Adrenal gland (tissue), 12 donors: ENCODE measurements around the gene GPATCH3. TPM values are rescaled to one million over a fixed set of nuclear protein-coding genes. Genes with fewer than 3 reads are reported as not detected.
A peak's percentile ranks its signal among the peaks of the same experiment; 100 is the strongest.

Experiments used
- DNase-seq, 7 donors: peaks; one replicate each; pipeline ENCODE4 v3.0.0-alpha.2; 2019 to 2020
- H3K27ac ChIP-seq, 5 donors: fragments of 200-600 bp; sonication (generic) in 4 of 5; 1 replicate in 3 of 5; 2 replicates in 2 of 5; pipeline versions ENCODE4 v1.5.1 to v1.8.0; 2016 to 2020; ENCODE audit warnings: mild to moderate bottlenecking in 1 of 5
- H3K27me3 ChIP-seq: fragments of 200-600 bp; 2 replicates; pipeline ENCODE4 v1.8.0; 2021
- H3K36me3 ChIP-seq, 2 donors: fragments of 200-600 bp; replicated peaks in 1 of 2; 1 replicate in 1 of 2; 2 replicates in 1 of 2; pipeline versions ENCODE4 v1.5.1 to v1.8.0; 2018 to 2022
- H3K4me1 ChIP-seq, 2 donors: fragments of 200-600 bp; replicated peaks in 1 of 2; 1 replicate in 1 of 2; 2 replicates in 1 of 2; pipeline versions ENCODE4 v1.5.1 to v1.8.0; 2018 to 2021
- H3K4me3 ChIP-seq, 4 donors: fragments of 200-600 bp; sonication (generic) in 3 of 4; one replicate each; pipeline ENCODE4 v1.5.1; 2016 to 2018
- H3K9me3 ChIP-seq, 3 donors: fragments of 200-600 bp; sonication (generic) in 1 of 3; replicated peaks in 1 of 3; 1 replicate in 2 of 3; 2 replicates in 1 of 3; pipeline versions ENCODE4 v1.5.1 to v1.8.0; 2016 to 2021
- POLR2A ChIP-seq, 2 donors: fragments of 450-650 bp; IDR thresholded peaks; one replicate each; pipeline ENCODE4 v1.6.1; 2017; ENCODE audit warnings: antibody characterized with exemption in 2 of 2, mild to moderate bottlenecking in 2 of 2, moderate library complexity in 1 of 2
- WGBS, 4 donors: extraction: QIAGEN DNeasy Blood & Tissue Kit in 2 of 4; methylation state at CpG; one replicate each; pipeline versions ENCODE4 v1.1.5 to v1.1.7; 2013 to 2017; 5-methylcytosine and 5-hydroxymethylcytosine counted together
- intact Hi-C, 2 donors: fragments of 100-400 bp; cut with DNase I; formaldehyde crosslinking; loops; one replicate each; pipeline versions ENCODE4 v1.14.1 to v1.15.0; 2022 to 2023
- polyA plus RNA-seq, 3 donors: library from polyadenylated mRNA; stranded (reverse); fragments of 200-250 nt in 2 of 3; fragments of 350-450 nt in 1 of 3; fragmentation: Illumina TruSeq in 1 of 3; extraction: RNeasy Lipid Tissue Mini Kit (QIAGEN cat#74804) in 1 of 3; gene quantifications; one replicate each; pipeline ENCODE4 v1.2.3, GENCODE V29; 2013 to 2014
- total RNA-seq, 9 donors: library from RNA; depleted of rRNA in 4 of 9; stranded (reverse); fragments of >200 nt in 4 of 9; fragments of 120-200 nt in 1 of 9; fragmentation: NEBNext Ultra II Directional in 1 of 9; extraction: Animal tissue kit (Norgen Biotek cat#: 25700) in 1 of 9; gene quantifications; one replicate each; pipeline versions ENCODE4 v1.1.0 to v1.2.4, GENCODE V29; 2013 to 2023
- TF ChIP-seq, protein P1 (sequence below), 6 experiments: fragments of 450-650 bp in 4 of 6; fragments of 200-600 bp in 2 of 6; sonication (generic) in 1 of 6; IDR thresholded peaks; 1 replicate in 5 of 6; 2 replicates in 1 of 6; pipeline versions ENCODE4 v1.5.1 to v1.8.0; 2016 to 2021; ENCODE audit warnings: antibody characterized with exemption in 6 of 6, mild to moderate bottlenecking in 2 of 6, moderate library complexity in 1 of 6
- donor health status: healthy with polysubstance abuse.
- donor health status: Bipolar disorder and iron deficiency.
- donor health status: DM: yes; HTN: yes; CAD: no.
- donor health status: DM: no; HTN: no; CAD: no.
- donor health status: DM: no; HTN: no; CAD: no.
- donor health status: DM: yes; HTN: yes; CAD: no.

The GPATCH3 gene
- total and polyA plus RNA-seq, 12 donors, result 9.2 to 36.7 (median 15.7) TPM

GRCh38 chr1:26853600-26853999 lies 46.7 kb downstream of the GPATCH3 start:
- H3K9me3 ChIP-seq, result no peaks in the 10 kb centered on the region
- TF ChIP-seq, protein P1, sequence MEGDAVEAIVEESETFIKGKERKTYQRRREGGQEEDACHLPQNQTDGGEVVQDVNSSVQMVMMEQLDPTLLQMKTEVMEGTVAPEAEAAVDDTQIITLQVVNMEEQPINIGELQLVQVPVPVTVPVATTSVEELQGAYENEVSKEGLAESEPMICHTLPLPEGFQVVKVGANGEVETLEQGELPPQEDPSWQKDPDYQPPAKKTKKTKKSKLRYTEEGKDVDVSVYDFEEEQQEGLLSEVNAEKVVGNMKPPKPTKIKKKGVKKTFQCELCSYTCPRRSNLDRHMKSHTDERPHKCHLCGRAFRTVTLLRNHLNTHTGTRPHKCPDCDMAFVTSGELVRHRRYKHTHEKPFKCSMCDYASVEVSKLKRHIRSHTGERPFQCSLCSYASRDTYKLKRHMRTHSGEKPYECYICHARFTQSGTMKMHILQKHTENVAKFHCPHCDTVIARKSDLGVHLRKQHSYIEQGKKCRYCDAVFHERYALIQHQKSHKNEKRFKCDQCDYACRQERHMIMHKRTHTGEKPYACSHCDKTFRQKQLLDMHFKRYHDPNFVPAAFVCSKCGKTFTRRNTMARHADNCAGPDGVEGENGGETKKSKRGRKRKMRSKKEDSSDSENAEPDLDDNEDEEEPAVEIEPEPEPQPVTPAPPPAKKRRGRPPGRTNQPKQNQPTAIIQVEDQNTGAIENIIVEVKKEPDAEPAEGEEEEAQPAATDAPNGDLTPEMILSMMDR (IDR thresholded peaks at IDR 0.05), result no peak
- no peak for TF ChIP-seq POLR2A (IDR thresholded peaks at IDR 0.05)
- H3K4me1 ChIP-seq, result peaks cover 0 to 10% of the 10 kb centered on the region in 2 donors
- intact Hi-C loops, result no loop called here
- no peak overlapping the region for H3K4me3 ChIP-seq
- H3K27me3 ChIP-seq, result no peaks in the 10 kb centered on the region
- DNase-seq, result no peak
- H3K36me3 ChIP-seq, result peaks cover 0 to 61% of the 10 kb centered on the region in 2 donors
- WGBS, 4 donors, result 91 to 98% (median 96%) methylated on average over 5 to 10 of the region's 10 CpGs
- no peak overlapping the region for H3K27ac ChIP-seq

GRCh38 chr1:26853156-26853555 lies 47.1 kb downstream of the GPATCH3 start:
- Histone ChIP-seq H3K27ac (no peak overlapping the region), H3K9me3 (no peaks in the 10 kb centered on the region), H3K4me3 (no peak overlapping the region), H3K36me3 (peaks cover 0 to 66% of the 10 kb centered on the region in 2 donors), H3K4me1 (peaks cover 0 to 12% of the 10 kb centered on the region in 2 donors), H3K27me3 (no peaks in the 10 kb centered on the region)
- intact Hi-C loops, result no loop called here
- DNase-seq, result peak; percentile 83 to 95 (median 87)
- 24 to 41% (median 32%) methylated on average over 3 of the region's 3 CpGs for WGBS, 4 donors
- no peak for TF ChIP-seq POLR2A (IDR thresholded peaks at IDR 0.05)
- TF ChIP-seq, protein P1 (IDR thresholded peaks at IDR 0.05), result peak; percentile 55 to 84 (median 72)

DNA sequence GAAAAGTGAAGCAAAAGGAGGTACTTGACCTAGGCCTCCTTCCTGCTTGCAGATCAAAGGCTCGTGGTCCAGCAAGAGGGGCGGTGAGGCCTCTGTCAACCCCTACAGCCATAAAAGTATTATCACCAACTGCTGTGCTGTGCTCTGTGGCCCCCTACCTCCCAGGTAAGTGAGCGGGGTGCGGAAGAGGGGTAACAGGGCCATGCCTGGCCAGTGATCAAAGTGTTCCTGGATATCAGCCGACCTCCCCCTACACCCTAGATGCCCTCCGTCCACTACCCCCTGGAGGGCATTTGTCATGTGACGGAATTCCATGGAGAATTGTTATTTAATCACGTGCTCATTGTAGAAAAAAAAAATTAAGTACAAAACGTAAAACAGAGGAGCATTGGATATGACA lies 47.6 kb downstream of the GPATCH3 start:
- 74 to 83% (median 78%) methylated on average over 7 to 9 of the region's 9 CpGs for WGBS, 4 donors
- intact Hi-C loops, result no loop called here
- Histone ChIP-seq H3K9me3 (no peaks in the 10 kb centered on the region), H3K36me3 (peaks cover 0 to 67% of the 10 kb centered on the region in 2 donors), H3K4me1 (peaks cover 0 to 12% of the 10 kb centered on the region in 2 donors), H3K4me3 (no peak overlapping the region), H3K27me3 (no peaks in the 10 kb centered on the region), H3K27ac (no peak overlapping the region)
- TF ChIP-seq, protein P1 (IDR thresholded peaks at IDR 0.05), result no peak
- TF ChIP-seq POLR2A (IDR thresholded peaks at IDR 0.05), result no peak
- DNase-seq, result no peak

GRCh38 chr1:26851106-26851684 lies 49.1 kb downstream of the GPATCH3 start:
- no peak for DNase-seq
- Histone ChIP-seq H3K27ac (no peak overlapping the region), H3K4me3 (no peak overlapping the region), H3K27me3 (no peaks in the 10 kb centered on the region), H3K9me3 (no peaks in the 10 kb centered on the region), H3K4me1 (peaks cover 0 to 12% of the 10 kb centered on the region in 2 donors), H3K36me3 (peaks cover 0 to 67% of the 10 kb centered on the region in 2 donors)
- intact Hi-C loops, result no loop called here
- TF ChIP-seq, protein P1 (IDR thresholded peaks at IDR 0.05), result no peak
- TF ChIP-seq POLR2A (IDR thresholded peaks at IDR 0.05), result no peak
- WGBS, 4 donors, result 89 to 93% (median 91%) methylated on average over 12 of the region's 12 CpGs
